Osteoblast (primary cell): ENCODE measurements around the gene JPH3. TPM values are rescaled to one million over a fixed set of nuclear protein-coding genes. Genes with fewer than 3 reads are reported as not detected.
A peak's percentile ranks its signal among the peaks of the same experiment; 100 is the strongest.

Source experiments
- DNase-seq: peaks from one replicate; pipeline ENCODE4 v3.0.0; 2011; ENCODE audit warnings: low spot score, mixed read lengths; ENCODE audit not compliant: insufficient read length; ENCODE audit errors: missing footprints
- H2AFZ ChIP-seq: 2 replicates; pipeline ENCODE4 v1.6.0; 2011; ENCODE audit warnings: mild to moderate bottlenecking, low read length
- H3K27ac ChIP-seq: 2 replicates; pipeline ENCODE4 v1.5.1; 2011; ENCODE audit warnings: mild to moderate bottlenecking, low read depth, low read length, moderate library complexity
- H3K27me3 ChIP-seq: 2 replicates; pipeline ENCODE4 v1.6.0; 2012; ENCODE audit warnings: mild to moderate bottlenecking, control low read depth, inconsistent platforms, low read length, moderate library complexity; ENCODE audit not compliant: insufficient read depth
- H3K36me3 ChIP-seq: 2 replicates; pipeline ENCODE4 v1.5.1; 2011; ENCODE audit warnings: mild to moderate bottlenecking, low read length, control low read depth, moderate library complexity; ENCODE audit not compliant: insufficient read depth
- H3K4me1 ChIP-seq: 2 replicates; pipeline ENCODE4 v1.5.1; 2011; ENCODE audit warnings: mild to moderate bottlenecking, low read length, control low read depth, moderate library complexity; ENCODE audit not compliant: insufficient read depth
- H3K4me2 ChIP-seq: 2 replicates; pipeline ENCODE4 v1.6.0; 2011; ENCODE audit warnings: mild to moderate bottlenecking, low read length; ENCODE audit not compliant: insufficient read depth
- H3K4me3 ChIP-seq: fragments of 200-600 bp; sonication (generic); 3 replicates; pipeline ENCODE4 v1.5.1; 2012; ENCODE audit warnings: mild to moderate bottlenecking, low read length, inconsistent platforms; ENCODE audit not compliant: insufficient read depth
- H3K79me2 ChIP-seq: 2 replicates; pipeline ENCODE4 v1.6.0; 2012; ENCODE audit warnings: mild to moderate bottlenecking, low read length, control low read depth, inconsistent platforms; ENCODE audit not compliant: insufficient read depth
- H3K9me3 ChIP-seq: 2 replicates; pipeline ENCODE4 v1.5.1; 2011; ENCODE audit warnings: low read depth, low read length, control low read depth
- H4K20me1 ChIP-seq: 2 replicates; pipeline ENCODE4 v1.6.0; 2012; ENCODE audit warnings: mild to moderate bottlenecking, low read length, control low read depth; ENCODE audit not compliant: insufficient read depth
- total RNA-seq: library from RNA; depleted of rRNA; stranded (reverse); fragments of >200 nt; gene quantifications from 2 replicates; pipeline ENCODE4 v1.2.3, GENCODE V29; 2012
- TF ChIP-seq, protein P1 (sequence below): IDR thresholded peaks from 2 replicates; pipeline ENCODE4 v1.5.1; 2011; ENCODE audit warnings: mild to moderate bottlenecking, low read depth, low read length, moderate library complexity; ENCODE audit errors: extremely low read depth

Gene JPH3
- total RNA-seq, 1 donor, result not detected

DNA sequence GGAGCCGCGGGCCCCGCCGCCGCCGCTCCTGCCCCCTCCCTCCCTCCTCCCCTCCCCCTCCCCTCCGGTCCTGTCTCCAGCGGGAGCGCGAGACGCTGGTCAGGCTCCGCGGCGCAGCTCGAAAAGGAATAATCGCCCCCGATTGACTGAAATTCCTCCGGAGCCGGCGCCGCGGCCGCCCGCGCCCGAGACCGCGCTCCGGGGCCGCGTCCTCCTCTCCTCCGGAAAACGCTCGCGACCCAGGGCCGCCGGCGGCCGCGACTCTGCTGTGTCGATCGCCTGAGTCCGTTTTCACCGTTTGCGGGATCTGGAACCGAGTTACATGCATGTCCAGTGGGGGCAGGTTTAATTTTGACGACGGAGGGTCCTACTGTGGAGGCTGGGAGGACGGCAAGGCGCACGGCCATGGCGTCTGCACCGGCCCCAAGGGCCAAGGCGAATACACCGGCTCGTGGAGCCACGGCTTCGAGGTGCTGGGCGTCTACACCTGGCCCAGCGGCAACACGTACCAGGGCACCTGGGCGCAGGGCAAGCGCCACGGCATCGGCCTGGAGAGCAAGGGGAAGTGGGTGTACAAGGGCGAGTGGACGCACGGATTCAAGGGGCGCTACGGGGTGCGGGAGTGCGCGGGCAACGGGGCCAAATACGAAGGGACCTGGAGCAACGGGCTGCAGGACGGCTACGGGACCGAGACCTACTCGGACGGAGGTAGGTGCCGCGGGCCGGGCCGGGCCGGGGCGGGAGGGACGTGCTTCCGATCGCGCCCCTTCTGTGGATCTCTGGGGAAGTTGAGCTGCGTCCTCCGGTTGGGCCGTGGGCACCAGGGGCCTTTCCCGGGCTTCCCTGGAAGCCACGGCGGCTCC is 744 bp downstream of the JPH3 start:
- no peak overlapping the region for H3K4me2 ChIP-seq
- DNase-seq, result peak; percentile 85
- H3K9me3 ChIP-seq, result peaks cover 2% of the 10 kb centered on the region
- no peaks in the 10 kb centered on the region for H3K79me2 ChIP-seq
- H3K4me1 ChIP-seq, result peaks cover 4% of the 10 kb centered on the region
- no peaks in the 10 kb centered on the region for H4K20me1 ChIP-seq
- TF ChIP-seq, protein P1, sequence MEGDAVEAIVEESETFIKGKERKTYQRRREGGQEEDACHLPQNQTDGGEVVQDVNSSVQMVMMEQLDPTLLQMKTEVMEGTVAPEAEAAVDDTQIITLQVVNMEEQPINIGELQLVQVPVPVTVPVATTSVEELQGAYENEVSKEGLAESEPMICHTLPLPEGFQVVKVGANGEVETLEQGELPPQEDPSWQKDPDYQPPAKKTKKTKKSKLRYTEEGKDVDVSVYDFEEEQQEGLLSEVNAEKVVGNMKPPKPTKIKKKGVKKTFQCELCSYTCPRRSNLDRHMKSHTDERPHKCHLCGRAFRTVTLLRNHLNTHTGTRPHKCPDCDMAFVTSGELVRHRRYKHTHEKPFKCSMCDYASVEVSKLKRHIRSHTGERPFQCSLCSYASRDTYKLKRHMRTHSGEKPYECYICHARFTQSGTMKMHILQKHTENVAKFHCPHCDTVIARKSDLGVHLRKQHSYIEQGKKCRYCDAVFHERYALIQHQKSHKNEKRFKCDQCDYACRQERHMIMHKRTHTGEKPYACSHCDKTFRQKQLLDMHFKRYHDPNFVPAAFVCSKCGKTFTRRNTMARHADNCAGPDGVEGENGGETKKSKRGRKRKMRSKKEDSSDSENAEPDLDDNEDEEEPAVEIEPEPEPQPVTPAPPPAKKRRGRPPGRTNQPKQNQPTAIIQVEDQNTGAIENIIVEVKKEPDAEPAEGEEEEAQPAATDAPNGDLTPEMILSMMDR, result no peak
- no peak overlapping the region for H3K4me3 ChIP-seq
- H3K36me3 ChIP-seq, result no peaks in the 10 kb centered on the region
- no peak overlapping the region for H2AFZ ChIP-seq
- H3K27me3 ChIP-seq, result peaks cover 67% of the 10 kb centered on the region
- no peak overlapping the region for H3K27ac ChIP-seq

DNA sequence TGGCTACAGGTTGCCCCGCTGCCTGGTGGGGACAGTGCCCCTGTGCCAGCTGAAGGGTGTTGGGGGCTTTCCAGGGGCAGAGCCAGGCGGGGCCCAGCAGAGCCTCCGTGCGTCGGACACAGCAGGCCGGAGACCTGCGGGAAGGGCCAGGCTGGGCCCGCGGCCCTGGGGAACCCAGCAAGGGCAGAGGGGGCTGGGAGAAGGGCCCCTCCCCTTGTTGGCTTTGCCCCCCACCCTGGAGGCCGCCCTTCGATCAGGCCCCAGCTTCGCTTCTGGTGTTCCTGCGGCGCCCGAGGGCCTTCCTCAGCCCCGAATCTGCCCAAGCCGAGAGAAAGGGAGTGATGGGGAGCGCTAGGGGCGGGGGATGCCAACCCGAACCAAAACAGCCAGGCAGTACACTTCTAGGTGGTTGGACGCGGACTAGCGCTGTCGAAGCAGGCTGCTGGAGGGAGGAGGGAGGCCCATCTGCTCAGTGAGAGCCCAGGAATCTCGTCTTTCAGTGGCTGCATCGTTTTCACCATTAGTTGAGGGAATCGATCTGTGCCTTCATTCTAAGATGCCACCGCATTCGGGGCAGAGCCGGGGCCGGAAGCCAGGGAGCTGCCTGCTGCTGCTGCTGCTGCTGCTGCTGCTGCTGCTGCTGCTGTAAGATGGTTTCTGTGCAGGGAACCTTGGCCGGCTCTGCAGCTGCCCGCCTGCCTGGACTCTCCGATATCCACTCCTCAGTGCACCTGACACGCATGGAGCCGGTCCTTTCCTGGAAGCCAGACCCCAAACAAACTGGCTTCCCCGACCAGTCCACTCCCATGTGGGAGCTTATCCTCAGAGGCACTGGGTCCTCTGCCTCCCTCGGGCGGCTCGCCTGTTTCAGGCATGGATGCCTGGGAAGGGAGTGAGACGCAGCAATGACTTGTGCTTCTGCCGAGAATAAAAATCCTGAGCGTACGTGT is 1.7 kb downstream of the JPH3 start:
- Histone ChIP-seq H3K4me2 (no peak overlapping the region), H2AFZ (no peak overlapping the region), H3K4me3 (no peak overlapping the region), H3K27me3 (peaks cover 64% of the 10 kb centered on the region), H3K36me3 (no peaks in the 10 kb centered on the region), H3K79me2 (no peaks in the 10 kb centered on the region), H3K27ac (no peak overlapping the region), H3K9me3 (peaks cover 2% of the 10 kb centered on the region), H3K4me1 (no peaks in the 10 kb centered on the region), H4K20me1 (no peaks in the 10 kb centered on the region)
- TF ChIP-seq, protein P1, result no peak
- peak; percentile 82 for DNase-seq

DNA sequence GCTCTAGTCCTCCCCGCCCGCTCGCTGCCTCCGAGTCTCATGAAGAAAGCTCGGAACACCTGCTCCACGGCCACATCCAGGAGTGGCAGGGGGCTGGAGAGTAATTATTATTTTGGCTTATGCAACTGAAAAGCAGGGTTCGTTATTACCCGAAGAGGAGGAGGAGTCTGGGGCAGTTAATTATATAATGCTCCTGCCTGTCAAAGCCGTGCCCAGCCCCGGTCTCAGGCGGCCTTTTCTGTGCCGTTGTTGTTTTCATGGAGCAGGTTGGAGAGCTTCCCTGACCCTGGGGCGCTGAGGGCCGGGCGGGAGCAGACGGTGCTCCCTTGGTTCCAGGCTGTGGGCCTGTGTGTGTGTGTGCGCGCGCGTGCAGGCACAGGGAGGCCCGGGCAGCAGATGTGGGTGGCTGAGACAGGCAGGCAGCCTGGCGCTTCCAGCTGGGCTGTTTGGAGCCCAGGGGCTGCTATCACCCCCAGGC is 2.4 kb downstream of the JPH3 start:
- Histone ChIP-seq H3K27me3 (peaks cover 57% of the 10 kb centered on the region), H2AFZ (no peak overlapping the region), H3K4me3 (no peak overlapping the region), H3K4me2 (no peak overlapping the region), H3K36me3 (no peaks in the 10 kb centered on the region), H3K27ac (no peak overlapping the region), H3K79me2 (no peaks in the 10 kb centered on the region), H3K4me1 (no peaks in the 10 kb centered on the region), H3K9me3 (no peaks in the 10 kb centered on the region), H4K20me1 (no peaks in the 10 kb centered on the region)
- TF ChIP-seq, protein P1, result no peak
- DNase-seq, result no peak
